Caco-2 (cell line): ENCODE measurements around the gene SLC25A21. TPM values are rescaled to one million over a fixed set of nuclear protein-coding genes. Genes with fewer than 3 reads are reported as not detected.

ENCODE experiments used
- BruUV-seq: library from RNA; stranded (reverse); fragments of 400-500 nt; replicated peaks from 2 replicates; lab custom pipeline; 2021; lab: Mats Ljungman, UMichigan
- CTCF ChIA-PET: fragments of 300-600 bp; sonication (Branson Sonifier 250); formaldehyde crosslinking; loops from one replicate; lab custom pipeline; 2022; ENCODE audit warnings: antibody characterized with exemption; lab: Charles Lee
- POLR2A ChIA-PET: fragments of 300-600 bp; sonication (Branson Sonifier 250); formaldehyde crosslinking; loops from one replicate; lab custom pipeline; 2022; ENCODE audit warnings: antibody characterized with exemption; lab: Charles Lee
- DNase-seq, 2 experiments: peaks; one replicate each; pipeline versions ENCODE4 v3.0.0 to v3.0.0-alpha.2; 2020 to 2022
- H3K27me3 ChIP-seq: replicated peaks from 2 replicates; pipeline ENCODE4 v1.6.0; 2011; ENCODE audit warnings: low read length; ENCODE audit not compliant: control insufficient read depth, insufficient read depth
- H3K36me3 ChIP-seq: 2 replicates; pipeline ENCODE4 v1.5.1; 2011; ENCODE audit warnings: low read length; ENCODE audit not compliant: control insufficient read depth, insufficient read depth
- H3K4me1 ChIP-seq: fragments of 250-450 bp; sonication (Bioruptor Pico); 2 replicates; pipeline ENCODE4 v1.5.1; 2020; ENCODE audit warnings: mild to moderate bottlenecking
- H3K4me3 ChIP-seq: 2 replicates; pipeline ENCODE4 v1.5.1; 2011; ENCODE audit warnings: low read depth, mild to moderate bottlenecking, control low read depth, low read length
- H3K9me3 ChIP-seq: fragments of 250-450 bp; sonication (Bioruptor Pico); 2 replicates; pipeline ENCODE4 v1.5.1; 2020; ENCODE audit warnings: mild to moderate bottlenecking, moderate library complexity
- H3K27ac Mint-ChIP-seq: one replicate; pipeline ENCODE4 v1.8.0; 2022; ENCODE audit warnings: mixed read lengths; ENCODE audit not compliant: unreplicated experiment
- H3K27me3 Mint-ChIP-seq: one replicate; pipeline ENCODE4 v1.8.0; 2022; ENCODE audit warnings: mixed read lengths; ENCODE audit not compliant: insufficient read depth, unreplicated experiment
- H3K36me3 Mint-ChIP-seq: one replicate; pipeline ENCODE4 v1.8.0; 2022; ENCODE audit warnings: mild to moderate bottlenecking, mixed read lengths; ENCODE audit not compliant: insufficient read depth, unreplicated experiment
- H3K4me1 Mint-ChIP-seq: one replicate; pipeline ENCODE4 v1.8.0; 2022; ENCODE audit warnings: low read depth, mixed read lengths; ENCODE audit not compliant: unreplicated experiment
- H3K4me3 Mint-ChIP-seq: one replicate; pipeline ENCODE4 v1.8.0; 2022; ENCODE audit warnings: mild to moderate bottlenecking, moderate library complexity, mixed read lengths; ENCODE audit not compliant: unreplicated experiment
- H3K9me3 Mint-ChIP-seq: one replicate; pipeline ENCODE4 v1.8.0; 2022; ENCODE audit warnings: mixed read lengths; ENCODE audit not compliant: unreplicated experiment
- intact Hi-C: fragments of 100-400 bp; cut with micrococcal nuclease; formaldehyde crosslinking; loops from one replicate; pipeline ENCODE4 v1.10.0; 2022; ENCODE audit not compliant: unreplicated experiment
- total RNA-seq: library from RNA; stranded (reverse); gene quantifications from 2 replicates; pipeline ENCODE4 v1.2.3, GENCODE V29; 2022
- TF ChIP-seq, protein P1 (sequence below), 2 experiments: fragments of 200-600 bp in 1 of 2; IDR thresholded peaks; 1 replicate in 1 of 2; 2 replicates in 1 of 2; pipeline versions ENCODE4 v1.5.1 to v1.8.0; 2011 to 2022; ENCODE audit warnings: antibody characterized with exemption in 1 of 2, control low read depth in 1 of 2, inconsistent platforms in 1 of 2, low read depth in 1 of 2, low read length in 1 of 2, mild to moderate bottlenecking in 1 of 2, moderate library complexity in 1 of 2; ENCODE audit not compliant: insufficient read depth in 1 of 2, severe bottlenecking in 1 of 2, unreplicated experiment in 1 of 2

Gene SLC25A21
- total RNA-seq, 1 experiment from 2014 or later: 3.2 TPM

DNA sequence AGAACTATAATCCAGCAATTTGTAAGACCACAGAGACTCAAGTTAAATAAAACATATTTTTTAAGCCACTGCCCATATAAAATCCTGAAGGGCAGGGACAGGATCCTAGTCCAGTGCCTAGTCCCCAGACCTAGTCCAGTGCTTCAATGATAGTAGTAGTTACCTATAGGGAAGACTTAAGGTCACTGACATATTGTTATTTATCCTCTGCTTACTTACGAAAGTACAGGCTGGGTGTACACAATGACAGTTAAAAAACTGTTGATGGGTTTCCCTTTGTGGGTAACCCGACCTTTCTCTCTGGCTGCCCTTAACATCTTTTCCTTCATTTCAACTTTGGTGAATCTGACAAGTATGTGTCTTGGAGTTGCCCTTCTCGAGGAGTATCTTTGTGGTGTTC, 192.5 kb downstream of the SLC25A21 start:
- H3K4me1 ChIP-seq: peaks cover 47% of the 10 kb centered on the region
- H3K4me1 Mint-ChIP-seq: peaks cover 17% of the 10 kb centered on the region
- no peak for DNase-seq
- no peaks in the 10 kb centered on the region for H3K27me3 Mint-ChIP-seq
- H3K9me3 ChIP-seq: no peaks in the 10 kb centered on the region; the same call in 1 of the 2 replicates
- H3K4me3 ChIP-seq: no peak overlapping the region
- POLR2A ChIA-PET: interaction anchor here (0.6 kb wide), 1 partner anchor 235 kb away, joined by 3 read pairs; no protein-coding TSS in a partner anchor
- TF ChIP-seq, protein P1, sequence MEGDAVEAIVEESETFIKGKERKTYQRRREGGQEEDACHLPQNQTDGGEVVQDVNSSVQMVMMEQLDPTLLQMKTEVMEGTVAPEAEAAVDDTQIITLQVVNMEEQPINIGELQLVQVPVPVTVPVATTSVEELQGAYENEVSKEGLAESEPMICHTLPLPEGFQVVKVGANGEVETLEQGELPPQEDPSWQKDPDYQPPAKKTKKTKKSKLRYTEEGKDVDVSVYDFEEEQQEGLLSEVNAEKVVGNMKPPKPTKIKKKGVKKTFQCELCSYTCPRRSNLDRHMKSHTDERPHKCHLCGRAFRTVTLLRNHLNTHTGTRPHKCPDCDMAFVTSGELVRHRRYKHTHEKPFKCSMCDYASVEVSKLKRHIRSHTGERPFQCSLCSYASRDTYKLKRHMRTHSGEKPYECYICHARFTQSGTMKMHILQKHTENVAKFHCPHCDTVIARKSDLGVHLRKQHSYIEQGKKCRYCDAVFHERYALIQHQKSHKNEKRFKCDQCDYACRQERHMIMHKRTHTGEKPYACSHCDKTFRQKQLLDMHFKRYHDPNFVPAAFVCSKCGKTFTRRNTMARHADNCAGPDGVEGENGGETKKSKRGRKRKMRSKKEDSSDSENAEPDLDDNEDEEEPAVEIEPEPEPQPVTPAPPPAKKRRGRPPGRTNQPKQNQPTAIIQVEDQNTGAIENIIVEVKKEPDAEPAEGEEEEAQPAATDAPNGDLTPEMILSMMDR (IDR thresholded peaks at IDR 0.05; ENCODE audit: insufficient read depth in 1 of 2, low read depth in 1 of 2, low read length in 1 of 2, severe bottlenecking in 1 of 2, unreplicated experiment in 1 of 2): no peak
- no peaks in the 10 kb centered on the region for H3K36me3 ChIP-seq
- CTCF ChIA-PET: interaction anchor here (1.1 kb wide), 1 partner anchor 37 kb away, joined by 5 read pairs; no protein-coding TSS in a partner anchor
- H3K27ac Mint-ChIP-seq: peak overlapping the region; percentile 83
- H3K27me3 ChIP-seq: no peaks in the 10 kb centered on the region
- intact Hi-C loops: loop anchor here (1.0 to 2.0 kb wide), 3 partner anchors 21 to 169 kb away; no protein-coding TSS in a partner anchor
- peaks cover 17% of the 10 kb centered on the region for H3K36me3 Mint-ChIP-seq
- TSS peak; percentile 98 for BruUV-seq
- peak overlapping the region; percentile 52 for H3K4me3 Mint-ChIP-seq
- H3K9me3 Mint-ChIP-seq: peaks cover 8% of the 10 kb centered on the region

DNA sequence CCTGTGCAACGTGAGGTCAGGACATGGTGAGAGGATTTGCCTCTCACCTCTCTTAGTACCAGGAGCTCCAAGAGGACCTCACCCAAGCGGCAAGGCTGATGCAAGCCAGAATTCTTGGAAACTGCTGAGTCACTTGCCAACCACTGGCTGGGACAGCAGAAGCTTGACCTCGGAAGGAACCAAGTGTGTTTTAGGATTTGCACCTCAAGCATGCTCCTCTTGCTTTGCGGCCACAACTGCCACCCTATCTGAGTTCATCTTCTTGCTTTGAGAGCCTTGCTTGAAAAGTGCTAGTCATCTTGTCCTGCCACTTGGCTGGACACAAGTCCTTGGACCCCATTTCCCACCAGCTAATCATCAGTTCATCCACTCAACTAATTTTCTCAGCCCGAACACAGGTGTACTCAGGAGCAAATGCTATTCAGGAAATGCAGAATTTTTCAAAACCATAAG, 195.8 kb downstream of the SLC25A21 start:
- BruUV-seq: no TSS peak
- Mint-ChIP-seq H3K4me1 (peaks cover 40% of the 10 kb centered on the region), H3K4me3 (no peak overlapping the region), H3K9me3 (peaks cover 8% of the 10 kb centered on the region), H3K36me3 (peaks cover 17% of the 10 kb centered on the region), H3K27ac (peak overlapping the region; percentile 48), H3K27me3 (no peaks in the 10 kb centered on the region)
- peaks cover 57% of the 10 kb centered on the region for H3K4me1 ChIP-seq
- CTCF ChIA-PET: no interaction called here
- no peaks in the 10 kb centered on the region for H3K27me3 ChIP-seq
- H3K36me3 ChIP-seq: no peaks in the 10 kb centered on the region
- TF ChIP-seq, protein P1 (IDR thresholded peaks at IDR 0.05; ENCODE audit: insufficient read depth in 1 of 2, low read depth in 1 of 2, low read length in 1 of 2, severe bottlenecking in 1 of 2, unreplicated experiment in 1 of 2): no peak
- H3K4me3 ChIP-seq: no peak overlapping the region
- no peaks in the 10 kb centered on the region for H3K9me3 ChIP-seq
- peak; percentile 27 to 44 for DNase-seq
- POLR2A ChIA-PET: no interaction called here
- intact Hi-C loops: no loop called here

DNA sequence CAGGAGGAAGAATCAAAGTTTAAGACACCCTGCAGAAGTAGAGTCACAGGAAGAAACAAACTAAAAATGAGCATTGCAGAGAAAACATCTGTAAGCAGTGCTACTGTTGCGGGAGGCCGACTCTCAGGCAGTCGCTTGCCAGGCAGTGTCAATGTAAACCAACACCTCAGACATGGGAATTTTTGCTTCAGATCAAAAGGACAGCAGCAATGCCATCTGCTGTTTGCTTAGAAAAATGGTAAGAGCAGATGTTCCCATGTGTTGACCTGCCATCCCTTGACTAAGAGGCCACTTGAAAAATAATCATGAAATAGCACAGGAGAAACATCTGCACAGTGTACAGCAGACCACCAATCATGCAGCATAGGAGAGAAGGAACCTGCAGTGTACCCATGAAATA, 196.6 kb downstream of the SLC25A21 start:
- TF ChIP-seq, protein P1 (IDR thresholded peaks at IDR 0.05; ENCODE audit: insufficient read depth in 1 of 2, low read depth in 1 of 2, low read length in 1 of 2, severe bottlenecking in 1 of 2, unreplicated experiment in 1 of 2): peak in 1 of 2 experiments; percentile 7
- Histone ChIP-seq H3K4me3 (no peak overlapping the region), H3K27me3 (no peaks in the 10 kb centered on the region), H3K4me1 (peaks cover 55% of the 10 kb centered on the region), H3K36me3 (no peaks in the 10 kb centered on the region), H3K9me3 (0 out of 2 replicates have a peak, but pooled peaks cover 1% of the 10 kb centered on the region)
- ChIA-PET CTCF (no interaction called here), POLR2A (no interaction called here)
- no peak overlapping the region for H3K4me3 Mint-ChIP-seq
- no TSS peak for BruUV-seq
- H3K36me3 Mint-ChIP-seq: peaks cover 10% of the 10 kb centered on the region
- H3K9me3 Mint-ChIP-seq: peaks cover 8% of the 10 kb centered on the region
- peak overlapping the region; percentile 48 for H3K27ac Mint-ChIP-seq
- peak; percentile 29 to 48 for DNase-seq
- intact Hi-C loops: no loop called here
- peaks cover 40% of the 10 kb centered on the region for H3K4me1 Mint-ChIP-seq
- H3K27me3 Mint-ChIP-seq: no peaks in the 10 kb centered on the region
